Measurements from ENCODE around the gene CAPSL.
"Not testable (repeated sequence)": the region's sequence is repeated elsewhere in the genome, so short reads cannot be mapped to it uniquely, and the experiment has no call there.

CAPSL gene

DNA sequence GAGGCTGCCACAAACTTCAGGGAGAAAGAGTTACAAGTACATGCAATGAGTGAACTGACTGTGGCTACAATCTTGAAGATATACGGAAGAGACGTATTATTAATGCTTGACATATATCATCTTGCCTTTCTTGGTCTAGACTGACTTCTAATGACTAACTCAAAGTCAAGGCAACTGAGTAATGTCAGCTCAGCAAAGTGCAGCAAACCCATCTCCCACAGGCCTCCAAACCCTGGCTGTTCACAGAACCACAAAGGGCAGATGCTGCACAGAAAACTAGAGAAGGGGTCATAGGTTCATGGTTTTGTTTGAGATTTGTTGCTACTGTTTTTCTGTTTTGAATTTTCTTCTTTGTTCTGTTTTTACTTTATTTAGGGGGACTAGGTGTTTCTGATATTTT, 60.8 kb downstream of the CAPSL start:
- peak; percentile 78 for FAIRE-seq
- DNase-seq (ENCODE audit: low spot score), result peak; percentile 63

DNA sequence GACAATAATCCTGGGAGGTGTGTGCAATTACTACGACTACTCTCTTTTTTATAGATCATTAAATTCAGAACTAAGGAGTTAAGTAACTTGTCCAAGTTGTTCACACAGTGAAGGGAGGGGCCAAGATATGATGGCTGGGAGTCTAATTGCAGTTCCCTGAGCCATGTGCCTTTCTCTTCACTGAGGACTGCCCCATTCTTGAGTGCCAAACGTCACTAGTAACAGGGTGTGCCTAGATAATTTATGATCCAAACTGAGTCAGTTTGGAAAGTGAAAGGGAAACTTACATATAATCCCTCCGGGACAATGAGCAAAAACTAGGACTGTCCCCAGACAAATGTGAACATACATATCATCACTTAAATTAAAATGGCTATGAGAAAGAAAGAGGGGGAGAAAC, 61.5 kb downstream of the CAPSL start:
- DNase-seq (ENCODE audit: low spot score), result peak; percentile 80
- FAIRE-seq, result peak; percentile 75

DNA sequence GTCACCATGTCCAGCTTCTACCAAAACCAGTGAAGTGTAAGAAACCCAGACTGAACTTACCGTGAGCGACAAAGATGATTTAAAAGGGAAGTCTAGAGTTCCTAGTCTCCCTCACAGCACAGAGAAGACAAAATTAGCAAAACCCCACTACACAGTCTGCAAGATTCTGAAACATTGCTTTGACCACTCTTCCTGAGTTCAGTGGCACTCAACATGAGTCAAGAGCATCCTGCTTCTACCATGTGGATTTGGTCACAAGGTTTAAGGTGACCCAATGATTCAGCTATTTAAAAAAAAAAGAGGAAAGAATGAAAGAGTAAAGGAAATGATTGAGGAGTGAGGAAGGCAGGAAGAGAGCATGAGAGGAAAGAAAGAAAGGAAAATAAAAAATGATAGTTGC, 62.0 kb downstream of the CAPSL start:
- peak; percentile 55 for DNase-seq (ENCODE audit: low spot score)
- peak; percentile 51 for FAIRE-seq

DNA sequence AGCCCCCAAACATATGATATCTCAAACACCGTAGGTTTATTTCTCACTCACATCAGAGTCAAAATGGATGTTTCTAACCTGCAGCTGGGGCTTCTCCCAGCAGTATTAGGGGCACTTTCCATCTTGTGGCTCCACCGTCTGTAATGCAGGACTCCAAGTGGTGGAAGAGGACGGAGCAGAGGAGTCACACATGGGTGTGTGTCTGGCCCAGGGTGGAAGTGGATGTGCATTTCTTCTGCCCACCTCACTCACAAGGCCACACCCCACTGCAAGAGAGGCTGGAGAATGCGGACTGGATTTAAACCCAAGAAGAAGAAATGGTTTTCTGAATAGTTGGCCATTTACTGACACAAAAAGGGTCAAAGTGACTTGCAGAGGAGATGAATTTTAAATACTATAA, 67.8 kb downstream of the CAPSL start:
- FAIRE-seq, result no peak
- DNase-seq (ENCODE audit: low spot score), result no peak

DNA sequence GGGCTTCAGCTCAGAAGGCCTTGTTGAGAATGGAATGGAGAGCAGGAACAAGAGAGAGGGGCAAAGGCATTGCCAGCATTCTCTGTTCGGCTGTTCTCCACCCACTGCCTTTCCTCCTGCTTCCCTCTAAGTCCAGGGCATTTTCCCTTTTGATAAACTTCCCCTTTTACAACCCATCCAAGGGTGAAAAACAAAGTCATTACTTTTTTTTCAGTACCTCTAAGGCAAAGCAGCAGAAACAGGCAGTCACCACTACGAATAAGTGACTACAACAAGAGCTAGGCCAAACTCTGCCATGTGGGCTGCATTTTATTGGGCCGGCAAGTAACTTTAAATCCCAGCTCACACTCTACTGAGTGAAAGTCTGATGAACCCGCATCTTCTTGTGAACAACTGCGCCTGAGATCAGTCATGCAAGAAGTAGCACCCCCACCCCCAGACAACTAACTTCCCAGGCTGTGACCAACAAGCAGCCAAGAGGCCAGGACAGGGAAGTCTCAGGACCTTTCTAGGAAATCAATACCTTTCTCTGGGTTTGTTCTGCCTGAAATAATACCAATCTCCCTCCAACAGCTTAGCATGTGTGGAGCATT, 68.6 kb downstream of the CAPSL start:
- DNase-seq (ENCODE audit: low spot score), result no peak
- no peak for FAIRE-seq

DNA sequence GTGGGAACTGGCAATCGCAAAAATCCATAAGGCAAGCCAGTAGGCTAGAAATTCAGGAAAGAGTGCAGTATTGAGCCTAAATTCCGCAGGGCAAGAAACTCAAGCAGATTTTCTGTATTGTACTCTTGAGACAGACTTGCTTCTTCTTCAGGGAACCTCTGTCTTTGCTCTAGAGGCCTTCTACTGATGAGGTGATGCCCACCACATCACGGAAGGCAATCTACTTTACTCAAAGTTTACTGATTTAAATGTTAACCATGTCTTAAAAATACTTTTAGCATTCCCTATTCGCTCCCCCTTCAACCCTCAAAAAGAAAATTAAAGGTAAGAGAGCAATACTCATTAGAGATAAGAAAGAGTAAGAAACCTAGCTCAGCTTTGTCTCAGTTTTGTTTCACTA, 70.4 kb downstream of the CAPSL start:
- no peak for FAIRE-seq

DNA sequence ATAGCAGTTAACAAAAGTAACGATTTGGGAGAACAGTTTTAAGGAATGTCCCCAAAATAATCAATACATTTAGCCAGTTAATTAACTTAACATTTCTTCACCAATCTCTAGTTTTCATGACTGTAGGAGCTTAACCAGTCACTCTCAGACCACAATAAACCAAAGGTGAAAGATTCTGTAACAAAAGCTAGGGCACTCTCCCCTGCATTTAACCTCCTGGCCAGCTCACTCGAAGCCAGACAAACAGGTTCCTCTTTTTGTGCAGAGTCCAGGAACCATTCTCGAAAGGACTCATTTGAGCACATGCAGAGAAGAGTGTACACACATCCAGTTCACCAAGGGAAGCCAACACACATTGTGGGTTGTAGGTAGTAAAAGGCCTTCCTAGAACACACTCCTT, 75.3 kb downstream of the CAPSL start:
- DNase-seq (ENCODE audit: low spot score) (no peak), FAIRE-seq (no peak)

More for the DNA sequence above, 70.4 kb downstream of the CAPSL start:
- DNase-seq (ENCODE audit: low spot score), result no peak

DNA sequence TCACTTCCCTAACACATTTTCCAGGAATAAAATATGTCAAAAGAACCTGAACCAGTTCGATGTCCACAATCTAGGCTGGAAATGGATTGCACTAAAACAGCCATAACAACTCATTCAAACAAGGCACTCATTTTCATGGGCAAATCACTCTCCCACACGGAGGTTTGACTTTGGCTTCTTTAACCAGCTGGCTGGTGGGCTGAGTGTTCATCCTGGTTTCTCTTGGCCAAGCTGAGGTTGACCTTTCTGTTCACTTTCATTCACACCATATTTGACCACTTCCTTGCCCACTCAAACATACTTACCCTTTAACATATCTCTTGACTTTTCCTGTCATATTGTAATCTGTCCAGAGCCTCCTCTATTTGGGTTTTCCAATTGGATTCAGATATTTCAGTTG, 76.3 kb downstream of the CAPSL start:
- DNase-seq (ENCODE audit: low spot score) (no peak), FAIRE-seq (no peak)

DNA sequence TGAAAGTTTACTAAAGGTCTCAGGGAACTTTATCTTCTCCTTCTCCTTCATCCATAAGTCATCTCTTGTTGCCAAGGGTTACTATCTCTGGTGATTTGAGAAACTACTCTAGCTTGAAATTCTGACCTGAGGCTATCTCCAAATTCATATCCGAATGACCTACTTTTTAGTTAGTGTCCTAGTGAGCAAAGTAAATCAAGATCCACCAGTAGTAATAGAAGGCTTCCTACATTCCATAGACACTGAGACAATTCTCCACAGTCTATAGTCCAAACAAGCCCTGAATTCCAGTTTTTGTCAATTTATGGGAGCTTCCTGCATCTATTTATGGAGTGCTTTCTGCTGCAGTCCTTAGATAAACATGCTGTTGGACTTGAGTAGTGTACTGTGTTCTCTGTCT, 76.7 kb downstream of the CAPSL start:
- peak; percentile 15 for FAIRE-seq
- DNase-seq (ENCODE audit: low spot score), result peak; percentile 67

DNA sequence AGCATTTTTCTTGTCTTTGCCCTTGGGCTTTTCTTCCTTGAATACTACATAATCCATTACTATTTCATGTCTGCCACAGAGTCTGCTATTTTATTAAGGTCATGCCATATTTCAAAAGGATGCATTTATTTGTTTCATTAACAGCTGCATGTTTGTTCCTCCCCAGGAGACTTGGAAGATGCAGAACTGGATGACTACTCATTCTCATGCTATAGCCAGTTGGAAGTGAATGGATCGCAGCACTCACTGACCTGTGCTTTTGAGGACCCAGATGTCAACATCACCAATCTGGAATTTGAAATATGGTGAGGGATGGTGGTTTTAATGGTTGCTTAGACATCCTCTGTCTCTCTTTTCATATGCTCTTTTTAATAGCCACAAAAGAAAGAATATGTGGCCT, 77.7 kb downstream of the CAPSL start:
- peak; percentile 7 for FAIRE-seq
- peak; percentile 50 for DNase-seq (ENCODE audit: low spot score)

DNA sequence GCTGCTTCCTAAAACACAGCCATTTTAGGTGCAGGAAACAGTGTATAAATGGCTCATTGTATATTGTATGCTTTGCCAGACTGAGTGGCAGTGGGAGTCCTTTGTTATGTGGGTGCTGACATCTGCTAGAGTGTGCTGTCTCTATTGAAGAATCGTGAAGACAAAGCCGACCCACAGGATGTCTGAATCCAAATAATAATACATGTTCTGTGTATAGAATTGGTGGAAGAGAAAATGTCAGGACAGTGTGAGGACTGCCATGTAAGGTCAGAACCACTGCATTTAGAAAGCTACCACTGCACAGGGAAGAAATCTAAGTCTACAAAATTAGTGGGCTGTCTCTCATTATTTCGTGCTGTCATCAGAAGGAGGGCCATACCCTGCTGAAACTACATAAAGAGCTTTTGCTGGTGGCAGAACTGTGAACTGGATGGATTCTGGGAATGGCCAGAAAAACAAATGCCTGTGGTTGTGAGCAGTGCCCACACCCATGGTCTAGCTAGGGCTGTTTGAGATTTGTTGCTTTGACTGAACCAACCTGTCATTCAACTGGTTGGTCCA, 79.2 kb downstream of the CAPSL start:
- FAIRE-seq (no peak), DNase-seq (ENCODE audit: low spot score) (no peak)

DNA sequence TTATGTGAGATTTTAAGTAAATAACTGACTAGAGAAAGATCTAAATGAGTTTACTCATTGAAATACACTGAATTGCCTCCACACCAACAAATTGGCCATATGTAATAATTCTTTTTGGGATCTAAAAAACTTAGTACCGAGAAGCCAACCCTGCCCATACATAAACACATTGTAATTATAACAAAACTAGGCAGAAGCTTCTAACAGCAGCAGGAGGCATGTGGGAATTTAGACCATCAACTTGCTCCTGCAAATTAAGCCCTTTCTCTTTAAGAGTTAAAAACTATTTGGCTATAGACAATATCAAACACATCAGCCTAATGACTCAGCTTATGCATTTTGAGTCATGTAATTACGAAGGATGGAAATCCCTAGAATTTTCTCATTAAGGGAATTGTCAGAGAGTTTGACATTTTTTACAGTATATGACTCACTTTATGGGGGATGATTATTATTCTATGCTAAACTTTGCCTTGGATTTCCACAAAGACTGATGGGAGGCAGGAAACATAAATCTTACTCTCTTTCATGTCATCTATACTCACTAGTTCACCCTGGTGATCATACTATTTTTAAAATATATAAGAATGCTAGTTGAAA, 80.7 kb downstream of the CAPSL start:
- FAIRE-seq (peak; percentile 99), DNase-seq (ENCODE audit: low spot score) (peak; percentile 93)

DNA sequence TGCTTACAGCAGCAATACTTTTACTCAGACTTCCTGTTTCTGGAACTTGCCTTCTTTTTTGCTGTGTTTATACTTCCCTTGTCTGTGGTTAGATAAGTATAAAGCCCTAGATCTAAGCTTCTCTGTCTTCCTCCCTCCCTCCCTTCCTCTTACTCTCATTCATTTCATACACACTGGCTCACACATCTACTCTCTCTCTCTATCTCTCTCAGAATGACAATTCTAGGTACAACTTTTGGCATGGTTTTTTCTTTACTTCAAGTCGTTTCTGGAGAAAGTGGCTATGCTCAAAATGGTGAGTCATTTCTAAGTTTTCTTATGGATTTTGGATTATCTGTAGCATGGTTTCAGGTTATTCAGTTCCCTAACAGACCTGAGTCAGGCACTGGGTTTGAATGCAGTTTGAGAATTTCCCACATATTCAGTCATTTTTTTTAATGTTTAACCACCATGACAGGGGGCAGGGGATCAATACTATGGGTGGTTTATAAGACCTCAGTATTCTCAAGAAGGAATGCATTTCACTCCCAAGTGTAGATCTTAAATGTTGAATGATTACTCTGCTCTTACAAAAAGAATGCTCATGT, 81.6 kb downstream of the CAPSL start, which contains the start of gene IL7R:
Gene IL7R (plus strand): TSS at position 127 of the 587 bp plus-strand sequence. CDS start 87 bp downstream, at position 214.
- DNase-seq (ENCODE audit: low spot score) (peak; percentile 81), FAIRE-seq (no peak)

DNA sequence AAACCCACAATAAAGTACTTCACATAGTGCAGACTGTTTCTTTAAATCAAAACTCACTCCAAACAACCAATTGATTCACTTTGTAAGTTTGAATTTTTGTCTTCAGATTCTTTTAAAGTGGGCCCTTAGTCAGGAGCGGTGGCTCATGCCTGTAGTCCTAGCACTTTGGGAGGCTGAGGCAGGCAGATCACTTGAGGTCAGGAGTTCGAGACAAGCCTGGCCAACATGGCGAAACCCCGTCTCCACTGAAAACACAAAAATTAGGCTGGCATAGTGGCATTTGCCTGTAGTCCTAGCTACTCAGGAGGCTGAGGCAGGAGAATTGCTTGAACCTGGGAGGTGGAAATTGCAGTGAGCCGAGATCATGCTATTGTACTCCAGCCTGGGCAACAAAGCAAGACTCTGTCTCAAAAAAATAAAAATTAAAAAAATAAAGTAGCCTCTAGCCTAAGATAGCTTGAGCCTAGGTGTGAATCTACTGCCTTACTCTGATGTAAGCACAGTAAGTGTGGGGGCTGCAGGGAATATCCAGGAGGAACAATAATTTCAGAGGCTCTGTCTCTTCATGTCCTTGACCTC, 82.1 kb downstream of the CAPSL start:
- not testable (repeated sequence) for FAIRE-seq; DNase-seq (ENCODE audit: low spot score)

DNA sequence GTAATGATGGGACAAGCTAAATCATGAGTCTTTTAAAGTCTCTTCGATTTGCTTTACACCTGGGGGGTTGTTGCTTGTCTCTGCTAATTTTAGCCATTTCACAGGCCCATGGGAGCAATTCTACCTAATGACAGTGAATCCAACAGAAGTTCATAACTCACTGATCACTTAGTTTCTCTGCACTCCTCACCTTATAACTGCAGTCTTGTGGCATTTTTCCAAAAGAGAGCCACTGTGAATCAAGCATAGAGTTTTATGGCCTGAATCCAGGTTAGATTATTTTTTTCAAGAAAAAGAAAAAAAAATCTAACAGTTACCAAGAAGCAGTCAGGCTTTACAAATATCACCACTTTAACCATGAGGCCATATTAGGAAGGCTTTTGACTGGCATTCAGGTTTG, 83.2 kb downstream of the CAPSL start:
- DNase-seq (ENCODE audit: low spot score) (peak; percentile 37), FAIRE-seq (peak; percentile 90)
